ENCODE data around the gene LYPD3. TPM values are rescaled to one million over a fixed set of nuclear protein-coding genes. Genes with fewer than 3 reads are reported as not detected.
"Not testable (repeated sequence)": the region's sequence is repeated elsewhere in the genome, so short reads cannot be mapped to it uniquely, and the experiment has no call there.

Gene LYPD3
- total and polyA plus RNA-seq, 2 donors (not counting 1 experiment from before 2014, with no cell fraction given) = 0.35 to 0.50 TPM

DNA sequence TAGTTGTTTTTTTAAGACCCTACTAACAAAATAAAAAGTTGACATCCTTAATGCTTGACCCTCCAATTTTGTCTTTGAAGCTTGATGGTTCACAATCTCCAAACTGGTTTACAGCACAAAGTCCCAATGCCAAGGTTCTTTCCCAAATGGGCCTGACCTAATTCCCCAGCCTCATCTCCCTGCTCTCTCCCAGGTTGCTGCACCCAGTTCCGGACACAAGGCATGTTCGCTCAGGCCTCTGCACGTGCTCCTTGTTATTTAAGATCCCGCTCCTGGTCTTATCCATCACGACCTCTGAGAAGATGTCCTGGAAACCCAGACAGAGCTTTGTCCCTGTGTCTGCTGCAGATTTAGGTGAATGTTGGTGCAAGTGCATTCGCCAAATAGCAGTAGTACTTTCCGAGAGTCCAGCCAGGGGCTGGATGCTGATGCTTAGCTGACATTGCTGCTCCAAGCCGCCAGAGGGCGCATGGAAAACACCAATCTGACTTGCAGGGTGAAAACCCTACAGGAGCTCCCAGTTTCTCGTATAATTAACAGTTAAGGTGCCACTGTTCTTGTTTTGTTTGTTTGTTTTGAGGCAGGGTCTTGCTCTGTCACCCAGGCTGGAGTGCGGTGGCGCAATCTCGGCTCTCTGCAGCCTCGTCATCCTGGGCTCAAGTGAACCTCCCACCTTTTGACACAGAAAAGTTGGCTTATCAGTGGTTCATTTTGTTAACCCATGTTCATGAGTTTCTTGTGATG, 18.5 kb downstream of the LYPD3 start:
- Histone ChIP-seq H3K9ac (ENCODE audit: insufficient read depth, low read length) (no peak overlapping the region), H3K4me2 (ENCODE audit: extremely low read depth, insufficient read depth, low read length) (no peak overlapping the region), H3K36me3 (ENCODE audit: control insufficient read depth, insufficient read depth, low read length) (no peaks in the 10 kb centered on the region), H3K9me3 (ENCODE audit: control insufficient read depth, insufficient read depth, low read depth, low read length) (no peaks in the 10 kb centered on the region), H3K4me3 (replicated peaks in 1 of 4; ENCODE audit: control extremely low read depth in 1 of 4, insufficient read depth in 1 of 4, low read depth in 3 of 4, low read length in 4 of 4) (no peak overlapping the region), H2AFZ (ENCODE audit: low read length) (no peak overlapping the region), H3K27me3 (ENCODE audit: control insufficient read depth, insufficient read depth, low read length) (no peaks in the 10 kb centered on the region), H3K4me1 (ENCODE audit: control insufficient read depth, extremely low read depth, insufficient read depth, low read length) (no peaks in the 10 kb centered on the region), H3K27ac (ENCODE audit: insufficient read depth, low read length) (no peak overlapping the region), H3K79me2 (ENCODE audit: control insufficient read depth, insufficient read depth, low read length) (no peaks in the 10 kb centered on the region), H4K20me1 (ENCODE audit: control insufficient read depth, extremely low read depth, insufficient read depth, low read length) (no peaks in the 10 kb centered on the region)
- peak; percentile 49 to 75 for DNase-seq (ENCODE audit: low read depth in 2 of 2)
- TF ChIP-seq CTCF (conservative IDR thresholded peaks at IDR 0.05 in 1 of 2, IDR thresholded peaks at IDR 0.05 in 1 of 2; ENCODE audit: low read depth in 1 of 2, low read length in 2 of 2) (peak; percentile 97), EZH2 (IDR thresholded peaks at IDR 0.05; ENCODE audit: low read length, missing control alignments) (no peak)

GRCh38 chr19:43445426-43445825, 20.0 kb downstream of the LYPD3 start:
- Histone ChIP-seq H3K9ac (ENCODE audit: insufficient read depth, low read length) (no peak overlapping the region), H3K4me3 (replicated peaks in 1 of 4; ENCODE audit: control extremely low read depth in 1 of 4, insufficient read depth in 1 of 4, low read depth in 3 of 4, low read length in 4 of 4) (no peak overlapping the region), H3K27me3 (ENCODE audit: control insufficient read depth, insufficient read depth, low read length) (no peaks in the 10 kb centered on the region), H3K9me3 (ENCODE audit: control insufficient read depth, insufficient read depth, low read depth, low read length) (no peaks in the 10 kb centered on the region), H3K27ac (ENCODE audit: insufficient read depth, low read length) (no peak overlapping the region), H3K4me1 (ENCODE audit: control insufficient read depth, extremely low read depth, insufficient read depth, low read length) (no peaks in the 10 kb centered on the region), H3K79me2 (ENCODE audit: control insufficient read depth, insufficient read depth, low read length) (no peaks in the 10 kb centered on the region), H4K20me1 (ENCODE audit: control insufficient read depth, extremely low read depth, insufficient read depth, low read length) (no peaks in the 10 kb centered on the region), H3K4me2 (ENCODE audit: extremely low read depth, insufficient read depth, low read length) (no peak overlapping the region), H3K36me3 (ENCODE audit: control insufficient read depth, insufficient read depth, low read length) (no peaks in the 10 kb centered on the region), H2AFZ (ENCODE audit: low read length) (no peak overlapping the region)
- no peak for DNase-seq (ENCODE audit: low read depth in 2 of 2)
- no peak for TF ChIP-seq CTCF (conservative IDR thresholded peaks at IDR 0.05 in 1 of 2, IDR thresholded peaks at IDR 0.05 in 1 of 2; ENCODE audit: low read depth in 1 of 2, low read length in 2 of 2)
- TF ChIP-seq EZH2 (IDR thresholded peaks at IDR 0.05; ENCODE audit: low read length, missing control alignments) = no peak

DNA sequence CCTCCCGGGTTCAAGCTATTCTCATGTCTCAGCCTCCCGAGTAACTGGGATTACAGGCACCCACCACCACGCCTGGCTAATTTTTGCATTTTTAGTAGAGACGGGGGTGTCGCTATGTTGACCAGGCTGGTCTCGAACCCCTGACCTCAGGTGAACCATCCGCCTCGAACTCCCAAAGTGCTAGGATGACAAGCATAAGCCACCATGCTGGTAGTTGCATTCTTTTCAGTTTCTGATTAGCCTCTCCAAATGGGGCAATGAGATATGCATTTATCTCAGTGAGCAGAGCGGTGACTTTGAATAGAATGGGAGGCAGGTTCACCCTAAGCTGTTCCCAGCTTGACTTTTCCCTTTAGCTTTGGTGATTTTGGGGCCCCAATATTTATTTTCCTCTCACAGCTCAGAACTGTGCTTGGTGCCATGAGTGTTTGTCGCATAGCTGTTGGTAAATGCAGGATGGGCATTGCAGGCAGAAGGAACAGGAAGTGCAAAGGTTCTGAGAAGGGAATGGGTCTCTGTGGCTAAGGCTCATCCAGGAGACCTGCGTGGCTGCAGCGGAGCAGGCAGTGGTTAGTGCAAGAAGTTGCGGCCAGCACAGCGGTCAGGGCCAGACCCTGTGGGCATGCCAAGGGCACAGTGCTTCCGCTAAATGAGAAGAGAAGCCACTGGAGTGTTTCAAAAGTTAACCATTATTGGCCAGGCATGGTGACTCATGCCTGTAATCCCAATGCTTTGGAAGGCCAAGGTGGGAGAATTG, 20.7 kb downstream of the LYPD3 start:
- no peak for TF ChIP-seq EZH2 (IDR thresholded peaks at IDR 0.05; ENCODE audit: low read length, missing control alignments)
- no peak for TF ChIP-seq CTCF (conservative IDR thresholded peaks at IDR 0.05 in 1 of 2, IDR thresholded peaks at IDR 0.05 in 1 of 2; ENCODE audit: low read depth in 1 of 2, low read length in 2 of 2)

DNA sequence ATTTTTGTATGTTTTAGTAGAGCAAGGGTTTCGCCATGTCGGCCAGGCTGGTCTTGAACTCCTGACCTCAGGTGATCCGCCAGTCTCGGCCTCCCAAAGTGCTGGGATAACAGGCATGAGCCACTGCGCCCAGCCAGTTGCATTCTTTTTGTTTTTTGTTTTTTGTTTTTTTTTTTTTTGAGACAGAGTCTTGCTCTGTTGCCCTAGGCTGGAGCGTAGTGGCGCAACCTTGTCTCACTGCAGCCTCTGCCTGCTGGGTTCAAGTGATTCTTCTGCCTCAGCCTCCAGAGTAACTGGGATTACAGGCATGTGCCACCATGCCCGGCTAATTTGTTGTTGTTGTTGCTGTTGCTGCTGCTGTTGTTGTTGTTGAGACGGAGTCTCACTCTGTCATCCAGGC, 21.3 kb downstream of the LYPD3 start:
- not testable (repeated sequence) for H3K27me3 ChIP-seq (ENCODE audit: control insufficient read depth, insufficient read depth, low read length); H3K4me2 ChIP-seq (ENCODE audit: extremely low read depth, insufficient read depth, low read length); H3K9me3 ChIP-seq (ENCODE audit: control insufficient read depth, insufficient read depth, low read depth, low read length); H4K20me1 ChIP-seq (ENCODE audit: control insufficient read depth, extremely low read depth, insufficient read depth, low read length); H3K4me3 ChIP-seq (replicated peaks in 1 of 4; ENCODE audit: control extremely low read depth in 1 of 4, insufficient read depth in 1 of 4, low read depth in 3 of 4, low read length in 4 of 4); H3K27ac ChIP-seq (ENCODE audit: insufficient read depth, low read length); H3K36me3 ChIP-seq (ENCODE audit: control insufficient read depth, insufficient read depth, low read length); H3K9ac ChIP-seq (ENCODE audit: insufficient read depth, low read length); H3K79me2 ChIP-seq (ENCODE audit: control insufficient read depth, insufficient read depth, low read length); DNase-seq (ENCODE audit: low read depth in 2 of 2); H2AFZ ChIP-seq (ENCODE audit: low read length); H3K4me1 ChIP-seq (ENCODE audit: control insufficient read depth, extremely low read depth, insufficient read depth, low read length)

More for the DNA sequence above, 20.7 kb downstream of the LYPD3 start:
- Histone ChIP-seq H3K27ac (ENCODE audit: insufficient read depth, low read length) (no peak overlapping the region), H3K4me1 (ENCODE audit: control insufficient read depth, extremely low read depth, insufficient read depth, low read length) (no peaks in the 10 kb centered on the region), H3K27me3 (ENCODE audit: control insufficient read depth, insufficient read depth, low read length) (no peaks in the 10 kb centered on the region), H3K79me2 (ENCODE audit: control insufficient read depth, insufficient read depth, low read length) (no peaks in the 10 kb centered on the region), H3K4me3 (replicated peaks in 1 of 4; ENCODE audit: control extremely low read depth in 1 of 4, insufficient read depth in 1 of 4, low read depth in 3 of 4, low read length in 4 of 4) (no peak overlapping the region), H2AFZ (ENCODE audit: low read length) (no peak overlapping the region), H3K9me3 (ENCODE audit: control insufficient read depth, insufficient read depth, low read depth, low read length) (no peaks in the 10 kb centered on the region), H3K9ac (ENCODE audit: insufficient read depth, low read length) (no peak overlapping the region), H3K36me3 (ENCODE audit: control insufficient read depth, insufficient read depth, low read length) (no peaks in the 10 kb centered on the region), H3K4me2 (ENCODE audit: extremely low read depth, insufficient read depth, low read length) (no peak overlapping the region), H4K20me1 (ENCODE audit: control insufficient read depth, extremely low read depth, insufficient read depth, low read length) (no peaks in the 10 kb centered on the region)
- DNase-seq (ENCODE audit: low read depth in 2 of 2) = no peak

All from fibroblast of lung (primary cell).